NCI-H446 treated with DMSO at 0.1 percent for 48 hours (cell line): ENCODE results near the gene RAB40C.

Experiments
- DNase-seq: peaks from one replicate; lab custom pipeline; 2025; lab: John Stamatoyannopoulos, UW

RAB40C gene

GRCh38 chr16:559411-560203 is 30.3 kb upstream of the RAB40C start:
- DNase-seq, result no peak

- DNase-seq, result no peak
Observed at GRCh38 chr16:560204-560700, 29.6 kb upstream of the RAB40C start, which contains the start of gene PRR35. PRR35 (plus strand) TSS chr16:560394; CDS start chr16:563295, 2,901 bp downstream.

- DNase-seq, result no peak
Observed at GRCh38 chr16:560701-561412, 29.0 kb upstream of the RAB40C start.

GRCh38 chr16:561413-561794 is 28.5 kb upstream of the RAB40C start:
- DNase-seq, result no peak

- no peak for DNase-seq
Observed at GRCh38 chr16:561957-562938, 27.6 kb upstream of the RAB40C start.

- DNase-seq, result no peak
Observed at GRCh38 chr16:563072-563644, 26.7 kb upstream of the RAB40C start.

- DNase-seq, result no peak
Observed at GRCh38 chr16:564690-565418, 25.0 kb upstream of the RAB40C start.

- no peak for DNase-seq
Observed at GRCh38 chr16:565419-566330, 24.2 kb upstream of the RAB40C start.

GRCh38 chr16:566475-567372 is 23.1 kb upstream of the RAB40C start, which contains the start of gene NHLRC4:
NHLRC4 (plus strand) TSS chr16:567005; CDS start chr16:568048, 1,043 bp downstream.
- DNase-seq, result no peak

GRCh38 chr16:567373-568256 is 22.3 kb upstream of the RAB40C start:
- DNase-seq, result no peak

GRCh38 chr16:568401-569258 is 21.2 kb upstream of the RAB40C start:
- no peak for DNase-seq

- DNase-seq, result no peak
Observed at GRCh38 chr16:569445-570254, 20.2 kb upstream of the RAB40C start, which contains the start of gene PIGQ. PIGQ (plus strand) TSS chr16:569968; CDS start chr16:574075, 4,107 bp downstream.

GRCh38 chr16:572865-573650 is 16.8 kb upstream of the RAB40C start:
- no peak for DNase-seq

GRCh38 chr16:574021-574760 is 15.7 kb upstream of the RAB40C start:
- no peak for DNase-seq
